Colonic mucosa (tissue), 4 donors: Measurements from ENCODE around the gene ZSWIM4. TPM values are rescaled to one million over a fixed set of nuclear protein-coding genes. Genes with fewer than 3 reads are reported as not detected.
A peak's percentile ranks its signal among the peaks of the same experiment; 100 is the strongest.

Experiments
- DNase-seq: peaks from one replicate; pipeline ENCODE4 v3.0.0-alpha.2; 2020
- H3K27ac ChIP-seq: fragments of 200-600 bp; one replicate; pipeline ENCODE4 v1.8.0; 2021
- H3K27me3 ChIP-seq: fragments of 200-600 bp; one replicate; pipeline ENCODE4 v1.8.0; 2021
- H3K36me3 ChIP-seq: fragments of 200-600 bp; one replicate; pipeline ENCODE4 v1.8.0; 2021
- H3K4me1 ChIP-seq: fragments of 200-600 bp; one replicate; pipeline ENCODE4 v1.8.0; 2021; ENCODE audit warnings: mild to moderate bottlenecking
- H3K4me3 ChIP-seq: fragments of 200-600 bp; one replicate; pipeline ENCODE4 v1.8.0; 2021
- H3K9ac ChIP-seq, 2 donors: one replicate each; pipeline ENCODE4 v1.7.0; 2013; ENCODE audit warnings: control low read depth in 2 of 2, low read depth in 2 of 2, low read length in 2 of 2
- H3K9me3 ChIP-seq: fragments of 200-600 bp; one replicate; pipeline ENCODE4 v1.8.0; 2021
- CTCF ChIP-seq: fragments of 200-600 bp; IDR thresholded peaks from one replicate; pipeline ENCODE4 v1.8.0; 2022; ENCODE audit warnings: antibody characterized with exemption, mild to moderate bottlenecking
- intact Hi-C: fragments of 100-400 bp; cut with DNase I; formaldehyde crosslinking; loops from one replicate; pipeline ENCODE4 v1.14.1; 2022
- total RNA-seq, 2 donors: library from RNA; stranded (reverse); fragmentation: NEBNext Ultra II Directional in 1 of 2; extraction: Animal tissue kit (Norgen Biotek cat#: 25700) in 1 of 2; gene quantifications; one replicate each; pipeline ENCODE4 v1.2.1, GENCODE V29; 2021
- donor health status: healthy.
- donor health status: DM: no; HTN: no; CAD: no.
- donor health status: DM: no; HTN: no; CAD: no.

Gene ZSWIM4
- total RNA-seq, 2 donors from 2014 or later: 2.9 to 4.3 TPM

- peaks cover 6% of the 10 kb centered on the region for H3K36me3 ChIP-seq
- H3K9ac ChIP-seq: no peak overlapping the region
- peak overlapping the region; percentile 23 for H3K27ac ChIP-seq
- TF ChIP-seq CTCF: no peak
- H3K9me3 ChIP-seq: no peaks in the 10 kb centered on the region
- H3K4me1 ChIP-seq: no peaks in the 10 kb centered on the region
- H3K4me3 ChIP-seq: no peak overlapping the region
- DNase-seq: peak; percentile 83
- H3K27me3 ChIP-seq: no peaks in the 10 kb centered on the region
- intact Hi-C loops: no loop called here
Measured at GRCh38 chr19:13781547-13781946, 13.7 kb upstream of the ZSWIM4 start.

- TF ChIP-seq CTCF: no peak
- H3K4me3 ChIP-seq: no peak overlapping the region
- H3K9ac ChIP-seq: no peak overlapping the region
- DNase-seq: peak; percentile 32
- H3K27ac ChIP-seq: no peak overlapping the region
- intact Hi-C loops: no loop called here
- H3K27me3 ChIP-seq: no peaks in the 10 kb centered on the region
- H3K4me1 ChIP-seq: no peaks in the 10 kb centered on the region
- no peaks in the 10 kb centered on the region for H3K9me3 ChIP-seq
- H3K36me3 ChIP-seq: peaks cover 6% of the 10 kb centered on the region
Measured at GRCh38 chr19:13782537-13782936, 12.7 kb upstream of the ZSWIM4 start.

GRCh38 chr19:13783565-13784500 lies 11.4 kb upstream of the ZSWIM4 start:
- TF ChIP-seq CTCF: no peak
- no peak overlapping the region for H3K27ac ChIP-seq
- H3K27me3 ChIP-seq: no peaks in the 10 kb centered on the region
- H3K4me1 ChIP-seq: no peaks in the 10 kb centered on the region
- H3K4me3 ChIP-seq: no peak overlapping the region
- no peak for DNase-seq
- intact Hi-C loops: loop anchor here (2.0 kb wide), 1 partner anchor 79 kb away; no protein-coding TSS in a partner anchor
- H3K9ac ChIP-seq: no peak overlapping the region
- H3K36me3 ChIP-seq: no peaks in the 10 kb centered on the region
- no peaks in the 10 kb centered on the region for H3K9me3 ChIP-seq

GRCh38 chr19:13784731-13785452 lies 10.4 kb upstream of the ZSWIM4 start:
- Histone ChIP-seq H3K4me3 (no peak overlapping the region), H3K9ac (no peak overlapping the region)

More at GRCh38 chr19:13784731-13785452, 10.4 kb upstream of the ZSWIM4 start:
- peak; percentile 78 for DNase-seq
- intact Hi-C loops: loop anchor here (2.0 kb wide), 1 partner anchor 78 kb away; no protein-coding TSS in a partner anchor
- H3K27ac ChIP-seq: no peak overlapping the region
- H3K36me3 ChIP-seq: no peaks in the 10 kb centered on the region
- no peaks in the 10 kb centered on the region for H3K9me3 ChIP-seq
- TF ChIP-seq CTCF: peak; percentile 68
- H3K27me3 ChIP-seq: no peaks in the 10 kb centered on the region
- no peaks in the 10 kb centered on the region for H3K4me1 ChIP-seq
